ENCODE measurements around the gene PIF1. TPM values are rescaled to one million over a fixed set of nuclear protein-coding genes. Genes with fewer than 3 reads are reported as not detected.
"Not testable (repeated sequence)": the region's sequence is repeated elsewhere in the genome, so short reads cannot be mapped to it uniquely, and the experiment has no call there.

Gene PIF1
- total and polyA plus RNA-seq, 4 donors = 0.50 to 4.2 (median 1.7) TPM

- 87 to 97% methylated on average over 7 of the region's 7 CpGs for whole genome bisulfite sequencing, 2 donors
- H3K27me3 ChIP-seq (ENCODE audit: control insufficient read depth in 1 of 2, insufficient read depth in 2 of 2, low read length in 1 of 2); H3K4me1 ChIP-seq (ENCODE audit: control insufficient read depth in 1 of 2, insufficient read depth in 2 of 2, low read length in 2 of 2); H3K4me3 ChIP-seq (ENCODE audit: low read length in 2 of 2); H3K36me3 ChIP-seq (ENCODE audit: control insufficient read depth in 1 of 2, insufficient read depth in 2 of 2, low read length in 1 of 2); intact Hi-C loops (cut with DNase I); ATAC-seq (ENCODE audit: low FRiP score); DNase-seq; H3K27ac ChIP-seq (ENCODE audit: low read depth in 1 of 2, low read length in 2 of 2); H3K9me3 ChIP-seq (ENCODE audit: control insufficient read depth, low read length): not testable (repeated sequence)
Measured at GRCh38 chr15:64795299-64795698, 30.1 kb downstream of the PIF1 start.

GRCh38 chr15:64792282-64792681 lies 33.2 kb downstream of the PIF1 start:
- Histone ChIP-seq H3K4me3 (ENCODE audit: low read length in 2 of 2) (no peak overlapping the region), H3K9me3 (ENCODE audit: control insufficient read depth, low read length) (no peaks in the 10 kb centered on the region), H3K27me3 (ENCODE audit: control insufficient read depth in 1 of 2, insufficient read depth in 2 of 2, low read length in 1 of 2) (no peaks in the 10 kb centered on the region), H3K27ac (ENCODE audit: low read depth in 1 of 2, low read length in 2 of 2) (no peak overlapping the region), H3K4me1 (ENCODE audit: control insufficient read depth in 1 of 2, insufficient read depth in 2 of 2, low read length in 2 of 2) (no peaks in the 10 kb centered on the region), H3K36me3 (ENCODE audit: control insufficient read depth in 1 of 2, insufficient read depth in 2 of 2, low read length in 1 of 2) (no peaks in the 10 kb centered on the region)
- intact Hi-C loops (cut with DNase I) = loop anchor here in 1 of 2 donors (5.0 kb wide), 1 partner anchor 45 kb away; no protein-coding TSS in a partner anchor
- no peak for ATAC-seq (ENCODE audit: low FRiP score)
- DNase-seq = no peak
- WGBS, 2 donors = 92 to 97% methylated on average over 3 of the region's 3 CpGs

GRCh38 chr15:64791401-64791800 lies 34.0 kb downstream of the PIF1 start:
- 36 to 58% methylated on average over 4 of the region's 4 CpGs for WGBS, 2 donors

GRCh38 chr15:64783796-64784195 lies 41.7 kb downstream of the PIF1 start:
- H3K27ac ChIP-seq (ENCODE audit: low read depth in 1 of 2, low read length in 2 of 2) = no peak overlapping the region
- no peaks in the 10 kb centered on the region for H3K4me1 ChIP-seq (ENCODE audit: control insufficient read depth in 1 of 2, insufficient read depth in 2 of 2, low read length in 2 of 2)
- WGBS, 2 donors = 89 to 97% methylated on average over 4 of the region's 4 CpGs
- no peak overlapping the region for H3K4me3 ChIP-seq (ENCODE audit: low read length in 2 of 2)
- H3K36me3 ChIP-seq (ENCODE audit: control insufficient read depth in 1 of 2, insufficient read depth in 2 of 2, low read length in 1 of 2) = no peaks in the 10 kb centered on the region
- intact Hi-C loops (cut with DNase I) = no loop called here
- H3K9me3 ChIP-seq (ENCODE audit: control insufficient read depth, low read length) = no peaks in the 10 kb centered on the region
- H3K27me3 ChIP-seq (ENCODE audit: control insufficient read depth in 1 of 2, insufficient read depth in 2 of 2, low read length in 1 of 2) = no peaks in the 10 kb centered on the region
- DNase-seq (no peak), ATAC-seq (ENCODE audit: low FRiP score) (no peak)

More at GRCh38 chr15:64791401-64791800, 34.0 kb downstream of the PIF1 start:
- DNase-seq (no peak), ATAC-seq (ENCODE audit: low FRiP score) (no peak)
- Histone ChIP-seq H3K27ac (ENCODE audit: low read depth in 1 of 2, low read length in 2 of 2) (no peak overlapping the region), H3K36me3 (ENCODE audit: control insufficient read depth in 1 of 2, insufficient read depth in 2 of 2, low read length in 1 of 2) (no peaks in the 10 kb centered on the region), H3K9me3 (ENCODE audit: control insufficient read depth, low read length) (no peaks in the 10 kb centered on the region), H3K4me3 (ENCODE audit: low read length in 2 of 2) (no peak overlapping the region), H3K27me3 (ENCODE audit: control insufficient read depth in 1 of 2, insufficient read depth in 2 of 2, low read length in 1 of 2) (no peaks in the 10 kb centered on the region), H3K4me1 (ENCODE audit: control insufficient read depth in 1 of 2, insufficient read depth in 2 of 2, low read length in 2 of 2) (no peaks in the 10 kb centered on the region)
- intact Hi-C loops (cut with DNase I) = loop anchor here in 1 of 2 donors (5.0 kb wide), 1 partner anchor 44 kb away; no protein-coding TSS in a partner anchor

- H3K27ac ChIP-seq (ENCODE audit: low read depth in 1 of 2, low read length in 2 of 2) = no peak overlapping the region
- ATAC-seq (ENCODE audit: low FRiP score) (no peak), DNase-seq (no peak)
- H3K36me3 ChIP-seq (ENCODE audit: control insufficient read depth in 1 of 2, insufficient read depth in 2 of 2, low read length in 1 of 2) = no peaks in the 10 kb centered on the region
- intact Hi-C loops (cut with DNase I) = no loop called here
- no peaks in the 10 kb centered on the region for H3K9me3 ChIP-seq (ENCODE audit: control insufficient read depth, low read length)
- H3K4me1 ChIP-seq (ENCODE audit: control insufficient read depth in 1 of 2, insufficient read depth in 2 of 2, low read length in 2 of 2) = no peaks in the 10 kb centered on the region
- 79 to 84% methylated on average over 5 of the region's 5 CpGs for WGBS, 2 donors
- H3K4me3 ChIP-seq (ENCODE audit: low read length in 2 of 2) = no peak overlapping the region
- no peaks in the 10 kb centered on the region for H3K27me3 ChIP-seq (ENCODE audit: control insufficient read depth in 1 of 2, insufficient read depth in 2 of 2, low read length in 1 of 2)
Measured at GRCh38 chr15:64782751-64783150, 42.7 kb downstream of the PIF1 start.

- Histone ChIP-seq H3K9me3 (ENCODE audit: control insufficient read depth, low read length) (no peaks in the 10 kb centered on the region), H3K27me3 (ENCODE audit: control insufficient read depth in 1 of 2, insufficient read depth in 2 of 2, low read length in 1 of 2) (no peaks in the 10 kb centered on the region), H3K4me3 (ENCODE audit: low read length in 2 of 2) (no peak overlapping the region), H3K4me1 (ENCODE audit: control insufficient read depth in 1 of 2, insufficient read depth in 2 of 2, low read length in 2 of 2) (no peaks in the 10 kb centered on the region), H3K27ac (ENCODE audit: low read depth in 1 of 2, low read length in 2 of 2) (no peak overlapping the region), H3K36me3 (ENCODE audit: control insufficient read depth in 1 of 2, insufficient read depth in 2 of 2, low read length in 1 of 2) (no peaks in the 10 kb centered on the region)
- 76 to 80% methylated on average over 6 of the region's 6 CpGs for WGBS, 2 donors
- DNase-seq = no peak
- ATAC-seq (ENCODE audit: low FRiP score) = no peak
- intact Hi-C loops (cut with DNase I) = no loop called here
Measured at GRCh38 chr15:64781299-64781698, 44.1 kb downstream of the PIF1 start.

- DNase-seq (no peak), ATAC-seq (ENCODE audit: low FRiP score) (no peak)
- Histone ChIP-seq H3K9me3 (ENCODE audit: control insufficient read depth, low read length) (no peaks in the 10 kb centered on the region), H3K27ac (ENCODE audit: low read depth in 1 of 2, low read length in 2 of 2) (no peak overlapping the region), H3K4me3 (ENCODE audit: low read length in 2 of 2) (no peak overlapping the region), H3K36me3 (ENCODE audit: control insufficient read depth in 1 of 2, insufficient read depth in 2 of 2, low read length in 1 of 2) (no peaks in the 10 kb centered on the region), H3K27me3 (ENCODE audit: control insufficient read depth in 1 of 2, insufficient read depth in 2 of 2, low read length in 1 of 2) (no peaks in the 10 kb centered on the region), H3K4me1 (ENCODE audit: control insufficient read depth in 1 of 2, insufficient read depth in 2 of 2, low read length in 2 of 2) (no peaks in the 10 kb centered on the region)
- 85 to 90% methylated on average over 8 of the region's 8 CpGs for WGBS, 2 donors
- intact Hi-C loops (cut with DNase I) = no loop called here
Measured at GRCh38 chr15:64780600-64781156, 44.8 kb downstream of the PIF1 start.

- no peak for DNase-seq
- Histone ChIP-seq H3K4me1 (ENCODE audit: control insufficient read depth in 1 of 2, insufficient read depth in 2 of 2, low read length in 2 of 2) (no peaks in the 10 kb centered on the region), H3K27ac (ENCODE audit: low read depth in 1 of 2, low read length in 2 of 2) (no peak overlapping the region), H3K36me3 (ENCODE audit: control insufficient read depth in 1 of 2, insufficient read depth in 2 of 2, low read length in 1 of 2) (no peaks in the 10 kb centered on the region), H3K4me3 (ENCODE audit: low read length in 2 of 2) (no peak overlapping the region), H3K27me3 (ENCODE audit: control insufficient read depth in 1 of 2, insufficient read depth in 2 of 2, low read length in 1 of 2) (no peaks in the 10 kb centered on the region), H3K9me3 (ENCODE audit: control insufficient read depth, low read length) (no peaks in the 10 kb centered on the region)
- ATAC-seq (ENCODE audit: low FRiP score) = no peak
- intact Hi-C loops (cut with DNase I) = no loop called here
- WGBS, 2 donors = 95 to 96% methylated on average over 1 of the region's 1 CpG
Measured at GRCh38 chr15:64779630-64780029, 45.8 kb downstream of the PIF1 start.

GRCh38 chr15:64779024-64779423 lies 46.4 kb downstream of the PIF1 start:
- no peak for DNase-seq

More at GRCh38 chr15:64779024-64779423, 46.4 kb downstream of the PIF1 start:
- intact Hi-C loops (cut with DNase I) = no loop called here
- 86 to 91% methylated on average over 2 of the region's 2 CpGs for WGBS, 2 donors
- Histone ChIP-seq H3K4me1 (ENCODE audit: control insufficient read depth in 1 of 2, insufficient read depth in 2 of 2, low read length in 2 of 2) (no peaks in the 10 kb centered on the region), H3K9me3 (ENCODE audit: control insufficient read depth, low read length) (no peaks in the 10 kb centered on the region), H3K27ac (ENCODE audit: low read depth in 1 of 2, low read length in 2 of 2) (no peak overlapping the region), H3K27me3 (ENCODE audit: control insufficient read depth in 1 of 2, insufficient read depth in 2 of 2, low read length in 1 of 2) (no peaks in the 10 kb centered on the region), H3K36me3 (ENCODE audit: control insufficient read depth in 1 of 2, insufficient read depth in 2 of 2, low read length in 1 of 2) (no peaks in the 10 kb centered on the region), H3K4me3 (ENCODE audit: low read length in 2 of 2) (no peak overlapping the region)
- no peak for ATAC-seq (ENCODE audit: low FRiP score)

Measured in aorta (tissue), 5 donors.